ENCODE data around the gene SCFD2.
"Not testable (repeated sequence)": the region's sequence is repeated elsewhere in the genome, so short reads cannot be mapped to it uniquely, and the experiment has no call there.

SCFD2 gene

GRCh38 chr4:53161051-53161786 is 204.6 kb downstream of the SCFD2 start:
- Histone ChIP-seq H3K9me3 (ENCODE audit: low read length) (no peaks in the 10 kb centered on the region), H3K36me3 (ENCODE audit: insufficient read depth, low read length) (no peaks in the 10 kb centered on the region), H3K27me3 (ENCODE audit: insufficient read depth, low read length) (no peaks in the 10 kb centered on the region), H3K4me3 (ENCODE audit: low read length) (no peak overlapping the region), H2AFZ (ENCODE audit: low read depth, low read length) (no peak overlapping the region), H3K4me1 (ENCODE audit: insufficient read depth, low read length) (no peaks in the 10 kb centered on the region)

GRCh38 chr4:53156896-53157295 is 209.0 kb downstream of the SCFD2 start:
- Histone ChIP-seq H3K36me3 (ENCODE audit: insufficient read depth, low read length) (no peaks in the 10 kb centered on the region), H2AFZ (ENCODE audit: low read depth, low read length) (no peak overlapping the region)

GRCh38 chr4:53152467-53152866 is 213.4 kb downstream of the SCFD2 start:
- H3K36me3 ChIP-seq (ENCODE audit: insufficient read depth, low read length): no peaks in the 10 kb centered on the region
- H3K4me3 ChIP-seq (ENCODE audit: low read length): no peak overlapping the region
- no peaks in the 10 kb centered on the region for H3K27me3 ChIP-seq (ENCODE audit: insufficient read depth, low read length)
- H3K4me1 ChIP-seq (ENCODE audit: insufficient read depth, low read length): peaks cover 4% of the 10 kb centered on the region
- H2AFZ ChIP-seq (ENCODE audit: low read depth, low read length): no peak overlapping the region
- no peaks in the 10 kb centered on the region for H3K9me3 ChIP-seq (ENCODE audit: low read length)

More at GRCh38 chr4:53156896-53157295, 209.0 kb downstream of the SCFD2 start:
- Histone ChIP-seq H3K27me3 (ENCODE audit: insufficient read depth, low read length) (no peaks in the 10 kb centered on the region), H3K9me3 (ENCODE audit: low read length) (no peaks in the 10 kb centered on the region), H3K4me1 (ENCODE audit: insufficient read depth, low read length) (no peaks in the 10 kb centered on the region), H3K4me3 (ENCODE audit: low read length) (no peak overlapping the region)

GRCh38 chr4:53151489-53151788 is 214.4 kb downstream of the SCFD2 start:
- H3K4me3 ChIP-seq (ENCODE audit: low read length): no peak overlapping the region
- no peaks in the 10 kb centered on the region for H3K36me3 ChIP-seq (ENCODE audit: insufficient read depth, low read length)
- peaks cover 4% of the 10 kb centered on the region for H3K4me1 ChIP-seq (ENCODE audit: insufficient read depth, low read length)
- no peaks in the 10 kb centered on the region for H3K9me3 ChIP-seq (ENCODE audit: low read length)
- H2AFZ ChIP-seq (ENCODE audit: low read depth, low read length): no peak overlapping the region
- H3K27me3 ChIP-seq (ENCODE audit: insufficient read depth, low read length): no peaks in the 10 kb centered on the region

- Histone ChIP-seq H3K27me3 (ENCODE audit: insufficient read depth, low read length) (no peaks in the 10 kb centered on the region), H3K9me3 (ENCODE audit: low read length) (no peaks in the 10 kb centered on the region), H3K4me3 (ENCODE audit: low read length) (no peak overlapping the region), H2AFZ (ENCODE audit: low read depth, low read length) (no peak overlapping the region), H3K4me1 (ENCODE audit: insufficient read depth, low read length) (peaks cover 4% of the 10 kb centered on the region), H3K36me3 (ENCODE audit: insufficient read depth, low read length) (no peaks in the 10 kb centered on the region)
Observed at GRCh38 chr4:53150631-53151488, 215.0 kb downstream of the SCFD2 start.

- Histone ChIP-seq H3K36me3 (ENCODE audit: insufficient read depth, low read length) (no peaks in the 10 kb centered on the region), H3K9me3 (ENCODE audit: low read length) (no peaks in the 10 kb centered on the region), H3K4me3 (ENCODE audit: low read length) (no peak overlapping the region), H3K27me3 (ENCODE audit: insufficient read depth, low read length) (no peaks in the 10 kb centered on the region), H2AFZ (ENCODE audit: low read depth, low read length) (no peak overlapping the region), H3K4me1 (ENCODE audit: insufficient read depth, low read length) (peaks cover 4% of the 10 kb centered on the region)
Observed at GRCh38 chr4:53147711-53148110, 218.2 kb downstream of the SCFD2 start.

GRCh38 chr4:53147197-53147596 is 218.7 kb downstream of the SCFD2 start:
- Histone ChIP-seq H3K27me3 (ENCODE audit: insufficient read depth, low read length) (no peaks in the 10 kb centered on the region), H3K4me3 (ENCODE audit: low read length) (no peak overlapping the region), H3K4me1 (ENCODE audit: insufficient read depth, low read length) (peaks cover 4% of the 10 kb centered on the region), H2AFZ (ENCODE audit: low read depth, low read length) (no peak overlapping the region), H3K36me3 (ENCODE audit: insufficient read depth, low read length) (no peaks in the 10 kb centered on the region), H3K9me3 (ENCODE audit: low read length) (no peaks in the 10 kb centered on the region)

GRCh38 chr4:53141308-53141707 is 224.6 kb downstream of the SCFD2 start:
- Histone ChIP-seq H2AFZ (ENCODE audit: low read depth, low read length) (no peak overlapping the region), H3K27me3 (ENCODE audit: insufficient read depth, low read length) (no peaks in the 10 kb centered on the region), H3K4me3 (ENCODE audit: low read length) (no peak overlapping the region), H3K36me3 (ENCODE audit: insufficient read depth, low read length) (no peaks in the 10 kb centered on the region), H3K4me1 (ENCODE audit: insufficient read depth, low read length) (no peaks in the 10 kb centered on the region), H3K9me3 (ENCODE audit: low read length) (no peaks in the 10 kb centered on the region)

GRCh38 chr4:53139256-53139655 is 226.6 kb downstream of the SCFD2 start:
- not testable (repeated sequence) for H2AFZ ChIP-seq (ENCODE audit: low read depth, low read length); H3K4me3 ChIP-seq (ENCODE audit: low read length); H3K27me3 ChIP-seq (ENCODE audit: insufficient read depth, low read length); H3K9me3 ChIP-seq (ENCODE audit: low read length); H3K4me1 ChIP-seq (ENCODE audit: insufficient read depth, low read length); H3K36me3 ChIP-seq (ENCODE audit: insufficient read depth, low read length)

- Histone ChIP-seq H3K36me3 (ENCODE audit: insufficient read depth, low read length) (no peaks in the 10 kb centered on the region), H3K4me1 (ENCODE audit: insufficient read depth, low read length) (no peaks in the 10 kb centered on the region), H3K27me3 (ENCODE audit: insufficient read depth, low read length) (no peaks in the 10 kb centered on the region), H2AFZ (ENCODE audit: low read depth, low read length) (no peak overlapping the region), H3K9me3 (ENCODE audit: low read length) (no peaks in the 10 kb centered on the region), H3K4me3 (ENCODE audit: low read length) (no peak overlapping the region)
Observed at GRCh38 chr4:53137468-53137867, 228.4 kb downstream of the SCFD2 start.

GRCh38 chr4:53136954-53137353 is 228.9 kb downstream of the SCFD2 start:
- Histone ChIP-seq H3K36me3 (ENCODE audit: insufficient read depth, low read length) (no peaks in the 10 kb centered on the region), H2AFZ (ENCODE audit: low read depth, low read length) (no peak overlapping the region), H3K4me3 (ENCODE audit: low read length) (no peak overlapping the region), H3K9me3 (ENCODE audit: low read length) (no peaks in the 10 kb centered on the region), H3K27me3 (ENCODE audit: insufficient read depth, low read length) (no peaks in the 10 kb centered on the region), H3K4me1 (ENCODE audit: insufficient read depth, low read length) (no peaks in the 10 kb centered on the region)

- Histone ChIP-seq H3K4me3 (ENCODE audit: low read length) (no peak overlapping the region), H3K9me3 (ENCODE audit: low read length) (peaks cover 1% of the 10 kb centered on the region), H3K36me3 (ENCODE audit: insufficient read depth, low read length) (no peaks in the 10 kb centered on the region), H3K27me3 (ENCODE audit: insufficient read depth, low read length) (no peaks in the 10 kb centered on the region), H2AFZ (ENCODE audit: low read depth, low read length) (no peak overlapping the region), H3K4me1 (ENCODE audit: insufficient read depth, low read length) (no peaks in the 10 kb centered on the region)
Observed at GRCh38 chr4:53132132-53132891, 233.5 kb downstream of the SCFD2 start.

GRCh38 chr4:53131562-53131925 is 234.3 kb downstream of the SCFD2 start:
- Histone ChIP-seq H3K4me3 (ENCODE audit: low read length) (no peak overlapping the region), H3K36me3 (ENCODE audit: insufficient read depth, low read length) (no peaks in the 10 kb centered on the region)

More at GRCh38 chr4:53131562-53131925, 234.3 kb downstream of the SCFD2 start:
- H3K9me3 ChIP-seq (ENCODE audit: low read length): peaks cover 2% of the 10 kb centered on the region
- no peaks in the 10 kb centered on the region for H3K27me3 ChIP-seq (ENCODE audit: insufficient read depth, low read length)
- no peak overlapping the region for H2AFZ ChIP-seq (ENCODE audit: low read depth, low read length)
- H3K4me1 ChIP-seq (ENCODE audit: insufficient read depth, low read length): no peaks in the 10 kb centered on the region
